ENCODE results near the gene PALM2AKAP2.

GRCh38 chr9:109780453-109781033 is 545 bp downstream of the PALM2AKAP2 start:
- TF ChIP-seq POLR2A (IDR thresholded peaks at IDR 0.05; ENCODE audit: low read depth, low read length) (no peak), CTCF (IDR thresholded peaks at IDR 0.05; ENCODE audit: extremely low read depth in 1 of 2, insufficient read depth in 1 of 2, low read depth in 1 of 2, low read length in 2 of 2) (no peak), EZH2 (IDR thresholded peaks at IDR 0.05; ENCODE audit: borderline replicate concordance, low read depth, low read length, severe bottlenecking) (no peak), FOS (IDR thresholded peaks at IDR 0.05; ENCODE audit: borderline replicate concordance, insufficient read depth, low read length) (no peak), POLR2AphosphoS5 (IDR thresholded peaks at IDR 0.05; ENCODE audit: insufficient read depth, low read depth, low read length) (no peak), GATA2 (IDR thresholded peaks at IDR 0.05; ENCODE audit: insufficient read depth, insufficient read length, low read depth, low read length) (no peak), JUN (IDR thresholded peaks at IDR 0.05; ENCODE audit: borderline replicate concordance, insufficient read depth, insufficient read length, low read depth) (no peak), MAX (IDR thresholded peaks at IDR 0.05; ENCODE audit: insufficient read depth, insufficient read length) (no peak), MYC (IDR thresholded peaks at IDR 0.05; ENCODE audit: low read depth, low read length) (no peak)
